Small intestine (tissue), 7 donors: Measurements from ENCODE around the gene RNF150. TPM values are rescaled to one million over a fixed set of nuclear protein-coding genes. Genes with fewer than 3 reads are reported as not detected.

Experiments
- DNase-seq, 2 donors: peaks; one replicate each; pipeline versions ENCODE4 v3.0.0 to v3.0.0-alpha.2; 2013
- FAIRE-seq: peaks from 2 replicates; lab custom pipeline; 2012; peaks lifted over from hg19 to GRCh38; lab: Jason Lieb, UNC
- H3K27ac ChIP-seq, 3 donors: one replicate each; pipeline ENCODE4 v1.5.1; 2013; ENCODE audit warnings: low read length in 2 of 3, mild to moderate bottlenecking in 2 of 3, control low read depth in 1 of 3, inconsistent platforms in 1 of 3, low read depth in 1 of 3, moderate library complexity in 1 of 3
- H3K27me3 ChIP-seq, 3 donors: one replicate each; pipeline ENCODE4 v1.6.1; 2013; ENCODE audit warnings: low read length in 3 of 3, inconsistent platforms in 1 of 3; ENCODE audit not compliant: control insufficient read depth in 3 of 3, insufficient read depth in 3 of 3
- H3K36me3 ChIP-seq, 3 donors: one replicate each; pipeline ENCODE4 v1.6.1; 2013; ENCODE audit warnings: low read length in 3 of 3, inconsistent platforms in 1 of 3, low read depth in 1 of 3, mild to moderate bottlenecking in 1 of 3, moderate library complexity in 1 of 3; ENCODE audit not compliant: control insufficient read depth in 3 of 3, insufficient read depth in 2 of 3
- H3K4me1 ChIP-seq, 3 donors: one replicate each; pipeline ENCODE4 v1.6.1; 2013; ENCODE audit warnings: low read length in 2 of 3, inconsistent platforms in 1 of 3, low read depth in 1 of 3, mild to moderate bottlenecking in 1 of 3, moderate library complexity in 1 of 3; ENCODE audit not compliant: control insufficient read depth in 3 of 3, insufficient read depth in 2 of 3
- H3K4me3 ChIP-seq, 3 donors: one replicate each; pipeline ENCODE4 v1.5.1; 2013; ENCODE audit warnings: low read length in 3 of 3, control low read depth in 1 of 3, inconsistent platforms in 1 of 3, low read depth in 1 of 3, mild to moderate bottlenecking in 1 of 3, moderate library complexity in 1 of 3
- H3K9me3 ChIP-seq, 2 donors: one replicate each; pipeline ENCODE4 v1.6.1; 2013; ENCODE audit warnings: low read depth in 1 of 2, low read length in 1 of 2; ENCODE audit not compliant: control insufficient read depth in 2 of 2, insufficient read depth in 1 of 2
- WGBS, 3 donors: extraction: QIAGEN DNeasy Blood & Tissue Kit; methylation state at CpG; one replicate each; pipeline ENCODE4 v1.1.7; 2013; 5-methylcytosine and 5-hydroxymethylcytosine counted together
- polyA plus RNA-seq, 4 donors: library from polyadenylated mRNA; stranded (reverse) in 3 of 4; unstranded in 1 of 4; fragments of 200-250 nt in 3 of 4; fragments of 120-200 nt in 1 of 4; gene quantifications; one replicate each; pipeline versions ENCODE4 v1.2.1 to v1.2.3, GENCODE V29; 2013
- donor health status: healthy with polysubstance abuse.
- donor health status: control.
- donor health status: control.
- donor health status: Bipolar disorder and iron deficiency.
- donor health status: healthy.

The RNF150 gene
- polyA plus RNA-seq, 4 donors = 0.27 to 2.3 (median 1.1) TPM; not detected in 1

- Histone ChIP-seq H3K4me1 (no peaks in the 10 kb centered on the region), H3K4me3 (no peak overlapping the region), H3K9me3 (no peaks in the 10 kb centered on the region), H3K36me3 (no peaks in the 10 kb centered on the region), H3K27me3 (no peaks in the 10 kb centered on the region), H3K27ac (no peak overlapping the region)
- FAIRE-seq (no peak), DNase-seq (no peak)
- 71 to 83% (median 75%) methylated on average over 4 of the region's 4 CpGs for WGBS, 3 donors
These were observed 139.9 kb downstream of the RNF150 start for GRCh38 chr4:140993370-140993769.

- no peaks in the 10 kb centered on the region for H3K36me3 ChIP-seq
- no peaks in the 10 kb centered on the region for H3K27me3 ChIP-seq
- no peaks in the 10 kb centered on the region for H3K4me1 ChIP-seq
- H3K27ac ChIP-seq = no peak overlapping the region
- H3K4me3 ChIP-seq = no peak overlapping the region
- FAIRE-seq = no peak
- DNase-seq = no peak
- H3K9me3 ChIP-seq = no peaks in the 10 kb centered on the region
- 88 to 94% (median 92%) methylated on average over 3 of the region's 3 CpGs for WGBS, 3 donors
These were observed 143.3 kb downstream of the RNF150 start for GRCh38 chr4:140989944-140990343.

- Histone ChIP-seq H3K4me3 (no peak overlapping the region), H3K27ac (no peak overlapping the region), H3K36me3 (no peaks in the 10 kb centered on the region), H3K4me1 (no peaks in the 10 kb centered on the region), H3K27me3 (no peaks in the 10 kb centered on the region), H3K9me3 (no peaks in the 10 kb centered on the region)
- FAIRE-seq (no peak), DNase-seq (no peak)
- WGBS, 3 donors = 84 to 91% (median 90%) methylated on average over 5 of the region's 5 CpGs
These were observed 147.2 kb downstream of the RNF150 start for GRCh38 chr4:140986045-140986444.

- FAIRE-seq = no peak
These were observed 150.5 kb downstream of the RNF150 start for GRCh38 chr4:140982613-140983340.

GRCh38 chr4:140980426-140981200, 152.7 kb downstream of the RNF150 start:
- H3K4me3 ChIP-seq = no peak overlapping the region
- H3K27me3 ChIP-seq = no peaks in the 10 kb centered on the region
- FAIRE-seq = no peak
- no peaks in the 10 kb centered on the region for H3K4me1 ChIP-seq
- H3K36me3 ChIP-seq = no peaks in the 10 kb centered on the region
- no peak overlapping the region for H3K27ac ChIP-seq
- no peak for DNase-seq
- H3K9me3 ChIP-seq = no peaks in the 10 kb centered on the region
- 63 to 73% (median 71%) methylated on average over 5 of the region's 5 CpGs for WGBS, 3 donors

More at GRCh38 chr4:140982613-140983340, 150.5 kb downstream of the RNF150 start:
- 74 to 93% (median 77%) methylated on average over 5 of the region's 5 CpGs for WGBS, 3 donors
- DNase-seq = no peak
- no peaks in the 10 kb centered on the region for H3K27me3 ChIP-seq
- no peaks in the 10 kb centered on the region for H3K4me1 ChIP-seq
- no peaks in the 10 kb centered on the region for H3K36me3 ChIP-seq
- H3K27ac ChIP-seq = no peak overlapping the region
- no peaks in the 10 kb centered on the region for H3K9me3 ChIP-seq
- no peak overlapping the region for H3K4me3 ChIP-seq

GRCh38 chr4:140976768-140977167, 156.5 kb downstream of the RNF150 start:
- no peak for FAIRE-seq
- 75 to 78% (median 78%) methylated on average over 2 of the region's 2 CpGs for WGBS, 3 donors
- no peaks in the 10 kb centered on the region for H3K36me3 ChIP-seq

GRCh38 chr4:140971077-140971792, 162.0 kb downstream of the RNF150 start:
- Histone ChIP-seq H3K36me3 (no peaks in the 10 kb centered on the region), H3K4me1 (no peaks in the 10 kb centered on the region), H3K4me3 (no peak overlapping the region), H3K27ac (no peak overlapping the region), H3K27me3 (no peaks in the 10 kb centered on the region), H3K9me3 (no peaks in the 10 kb centered on the region)
- FAIRE-seq = no peak
- WGBS, 3 donors = 68 to 81% (median 69%) methylated on average over 3 of the region's 3 CpGs
- DNase-seq = no peak

More at GRCh38 chr4:140976768-140977167, 156.5 kb downstream of the RNF150 start:
- Histone ChIP-seq H3K9me3 (no peaks in the 10 kb centered on the region), H3K4me1 (no peaks in the 10 kb centered on the region), H3K27ac (no peak overlapping the region), H3K27me3 (no peaks in the 10 kb centered on the region), H3K4me3 (no peak overlapping the region)
- DNase-seq = no peak

- no peaks in the 10 kb centered on the region for H3K4me1 ChIP-seq
- no peak overlapping the region for H3K27ac ChIP-seq
- DNase-seq = no peak
- FAIRE-seq = no peak
- 77 to 87% (median 85%) methylated on average over 3 of the region's 3 CpGs for WGBS, 3 donors
- H3K9me3 ChIP-seq = no peaks in the 10 kb centered on the region
- H3K27me3 ChIP-seq = no peaks in the 10 kb centered on the region
- no peak overlapping the region for H3K4me3 ChIP-seq
- no peaks in the 10 kb centered on the region for H3K36me3 ChIP-seq
These were observed 164.0 kb downstream of the RNF150 start for GRCh38 chr4:140969296-140969695.
